CD14-positive monocyte (primary cell): Measurements from ENCODE around the gene RARRES2. TPM values are rescaled to one million over a fixed set of nuclear protein-coding genes. Genes with fewer than 3 reads are reported as not detected.

Source experiments
- DNase-seq, 3 donors: peaks; one replicate each; pipeline ENCODE4 v3.0.0-alpha.2; 2011 to 2022
- H2AFZ ChIP-seq: 2 replicates; pipeline ENCODE4 v1.6.0; 2012; ENCODE audit warnings: mild to moderate bottlenecking, low read depth, low read length, inconsistent platforms; ENCODE audit not compliant: insufficient read depth, poor library complexity, severe bottlenecking
- H3K27ac ChIP-seq, 2 donors: 1 replicate in 1 of 2; 2 replicates in 1 of 2; pipeline ENCODE4 v1.5.1; 2012 to 2013; ENCODE audit warnings: low read length in 2 of 2, control low read depth in 1 of 2, inconsistent platforms in 1 of 2, low read depth in 1 of 2, mild to moderate bottlenecking in 1 of 2
- H3K27me3 ChIP-seq, 2 donors: one replicate each; pipeline versions ENCODE4 v1.6.0 to v1.6.1; 2011 to 2013; ENCODE audit warnings: low read length in 2 of 2; ENCODE audit not compliant: control insufficient read depth in 2 of 2, insufficient read depth in 2 of 2
- H3K36me3 ChIP-seq, 2 donors: replicated peaks in 1 of 2; 1 replicate in 1 of 2; 2 replicates in 1 of 2; pipeline versions ENCODE4 v1.5.1 to v1.6.1; 2012 to 2013; ENCODE audit warnings: low read length in 2 of 2, control low read depth in 1 of 2, inconsistent platforms in 1 of 2, mild to moderate bottlenecking in 1 of 2; ENCODE audit not compliant: insufficient read depth in 2 of 2, control insufficient read depth in 1 of 2
- H3K4me1 ChIP-seq, 2 donors: 1 replicate in 1 of 2; 2 replicates in 1 of 2; pipeline versions ENCODE4 v1.5.1 to v1.6.1; 2012 to 2013; ENCODE audit warnings: low read length in 2 of 2, control low read depth in 1 of 2, inconsistent platforms in 1 of 2, mild to moderate bottlenecking in 1 of 2, moderate library complexity in 1 of 2; ENCODE audit not compliant: insufficient read depth in 2 of 2, control insufficient read depth in 1 of 2
- H3K4me2 ChIP-seq: replicated peaks from 2 replicates; pipeline ENCODE3; 2012; ENCODE audit warnings: low read length, moderate library complexity, mild to moderate bottlenecking; ENCODE audit not compliant: poor library complexity, severe bottlenecking; ENCODE audit errors: extremely low read depth
- H3K4me3 ChIP-seq, 3 experiments: fragments of 200-600 bp in 1 of 3; sonication (generic) in 1 of 3; replicated peaks in 1 of 3; 1 replicate in 2 of 3; 2 replicates in 1 of 3; pipeline ENCODE4 v1.5.1; 2011 to 2013; ENCODE audit warnings: low read length in 3 of 3, mild to moderate bottlenecking in 3 of 3, control low read depth in 2 of 3, low read depth in 2 of 3, inconsistent platforms in 1 of 3, moderate library complexity in 1 of 3
- H3K79me2 ChIP-seq: 2 replicates; pipeline ENCODE4 v1.6.0; 2012; ENCODE audit warnings: mild to moderate bottlenecking, control low read depth, inconsistent platforms, low read length, moderate library complexity; ENCODE audit not compliant: insufficient read depth
- H3K9ac ChIP-seq: 2 replicates; pipeline ENCODE4 v1.6.0; 2017; ENCODE audit warnings: low read length, mild to moderate bottlenecking; ENCODE audit not compliant: insufficient read depth, poor library complexity, severe bottlenecking
- H3K9me3 ChIP-seq, 2 donors: replicated peaks in 1 of 2; 1 replicate in 1 of 2; 2 replicates in 1 of 2; pipeline versions ENCODE4 v1.5.1 to v1.6.1; 2012 to 2013; ENCODE audit warnings: low read length in 2 of 2, control low read depth in 1 of 2; ENCODE audit not compliant: control insufficient read depth in 1 of 2, insufficient read depth in 1 of 2
- H4K20me1 ChIP-seq: 2 replicates; pipeline ENCODE4 v1.6.0; 2012; ENCODE audit warnings: mild to moderate bottlenecking, low read length, control low read depth, moderate library complexity; ENCODE audit not compliant: insufficient read depth
- H3K27ac Mint-ChIP-seq, 7 donors: one replicate each; pipeline ENCODE4 v1.8.0; 2020; ENCODE audit warnings: mild to moderate bottlenecking in 7 of 7, mixed read lengths in 7 of 7, moderate library complexity in 6 of 7, inconsistent platforms in 2 of 7
- H3K27me3 Mint-ChIP-seq, 3 donors: one replicate each; pipeline ENCODE4 v1.8.0; 2021 to 2022; ENCODE audit warnings: low read depth in 3 of 3, mild to moderate bottlenecking in 3 of 3, mixed read lengths in 3 of 3, moderate library complexity in 3 of 3, inconsistent platforms in 1 of 3
- H3K36me3 Mint-ChIP-seq, 2 donors: one replicate each; pipeline ENCODE4 v1.8.0; 2020; ENCODE audit warnings: mixed read lengths in 2 of 2, inconsistent platforms in 1 of 2, mild to moderate bottlenecking in 1 of 2
- H3K4me1 Mint-ChIP-seq: one replicate; pipeline ENCODE4 v1.8.0; 2020; ENCODE audit warnings: mild to moderate bottlenecking, mixed read lengths
- H3K4me3 Mint-ChIP-seq, 2 donors: one replicate each; pipeline ENCODE4 v1.8.0; 2020; ENCODE audit warnings: mild to moderate bottlenecking in 2 of 2, mixed read lengths in 2 of 2, moderate library complexity in 1 of 2
- H3K9me3 Mint-ChIP-seq, 7 donors: one replicate each; pipeline ENCODE4 v1.8.0; 2020 to 2022; ENCODE audit warnings: mixed read lengths in 7 of 7, mild to moderate bottlenecking in 6 of 7, moderate library complexity in 6 of 7, inconsistent platforms in 2 of 7
- WGBS: methylation state at CpG from one replicate; pipeline ENCODE4 v1.1.5; 2013; ENCODE audit warnings: missing lambda C conversion rate; ENCODE audit not compliant: insufficient coverage; 5-methylcytosine and 5-hydroxymethylcytosine counted together
- intact Hi-C, 2 donors: fragments of 100-400 bp; cut with micrococcal nuclease; formaldehyde crosslinking; loops; one replicate each; pipeline versions ENCODE4 v1.15.0 to v1.15.1; 2023
- polyA plus RNA-seq, 3 donors: library from polyadenylated mRNA; depleted of rRNA in 1 of 3; unstranded in 2 of 3; stranded (reverse) in 1 of 3; fragments of 300-500 nt in 2 of 3; fragments of >200 nt in 1 of 3; fragmentation: Illumina TruSeq in 2 of 3; gene quantifications; 1 replicate in 2 of 3; 2 replicates in 1 of 3; pipeline ENCODE4 v1.2.3, GENCODE V29; 2012 to 2021
- TF ChIP-seq, protein P1 (sequence below): fragments of 200-600 bp; IDR thresholded peaks from one replicate; pipeline ENCODE4 v1.8.0; 2022; ENCODE audit warnings: antibody characterized with exemption, mild to moderate bottlenecking

Gene RARRES2
- polyA plus RNA-seq, 3 donors: not detected

DNA sequence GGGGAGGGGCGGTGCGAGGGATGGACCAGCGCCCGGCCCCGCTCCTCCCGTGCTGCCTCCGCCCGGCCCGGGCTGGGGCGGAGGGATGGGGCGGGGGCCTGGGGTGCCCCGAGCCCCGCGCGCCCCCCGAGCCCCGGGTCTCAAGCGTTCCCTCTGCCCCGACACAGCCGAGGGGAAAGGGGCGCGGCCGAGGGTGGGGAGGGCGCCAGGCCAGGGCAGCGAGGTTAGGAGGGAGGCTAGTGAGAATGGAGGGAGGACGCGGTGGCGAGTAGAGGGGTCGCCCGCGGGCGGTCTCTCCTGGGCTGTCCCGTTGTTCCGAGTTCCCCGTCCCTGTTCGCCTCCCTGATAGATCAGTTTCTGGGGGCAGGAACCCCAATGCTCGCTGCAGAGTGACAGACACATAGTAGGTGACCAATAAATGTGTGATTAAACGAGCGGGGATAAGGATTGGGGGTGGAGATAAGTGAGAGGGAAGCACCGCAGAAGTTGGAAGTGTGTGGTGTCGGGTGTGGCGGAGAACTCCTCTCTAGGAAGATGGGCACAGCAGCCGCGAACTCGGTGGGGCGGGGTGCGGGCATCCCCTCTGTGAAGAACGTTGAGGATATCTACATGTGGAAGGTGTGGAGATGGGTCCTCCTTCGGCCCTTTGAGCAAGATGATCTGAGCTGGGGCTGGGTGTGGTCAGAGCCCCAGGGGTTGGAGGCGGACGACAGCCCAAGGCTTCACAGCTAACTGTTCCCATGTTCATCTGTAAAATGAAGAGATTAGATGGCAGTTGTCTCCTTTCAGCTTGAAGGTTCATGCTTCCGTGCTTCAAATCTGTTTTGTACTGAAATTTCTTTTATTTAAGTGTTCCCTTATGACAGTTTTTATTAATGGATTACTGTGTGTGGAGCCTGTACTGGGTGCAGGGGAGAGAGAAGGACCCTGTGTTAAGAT lies 38.3 kb upstream of the RARRES2 start:
- peaks cover 42 to 46% of the 10 kb centered on the region in 2 donors for H3K4me1 ChIP-seq
- peaks cover 44% of the 10 kb centered on the region for H3K79me2 ChIP-seq
- H3K27me3 Mint-ChIP-seq: peaks cover 0 to 1% (median 0%) of the 10 kb centered on the region in 3 donors
- peak overlapping the region; percentile 58 to 77 for H3K27ac ChIP-seq
- H3K9me3 Mint-ChIP-seq: no peaks in the 10 kb centered on the region
- DNase-seq: peak in 1 of 3 donors; percentile 32
- intact Hi-C loops: loop anchor here in 1 of 2 donors (10.0 kb wide), 1 partner anchor 705 kb away; the partner anchor contains the start of genes AGAP3, FASTK and TMUB1
- TF ChIP-seq, protein P1, sequence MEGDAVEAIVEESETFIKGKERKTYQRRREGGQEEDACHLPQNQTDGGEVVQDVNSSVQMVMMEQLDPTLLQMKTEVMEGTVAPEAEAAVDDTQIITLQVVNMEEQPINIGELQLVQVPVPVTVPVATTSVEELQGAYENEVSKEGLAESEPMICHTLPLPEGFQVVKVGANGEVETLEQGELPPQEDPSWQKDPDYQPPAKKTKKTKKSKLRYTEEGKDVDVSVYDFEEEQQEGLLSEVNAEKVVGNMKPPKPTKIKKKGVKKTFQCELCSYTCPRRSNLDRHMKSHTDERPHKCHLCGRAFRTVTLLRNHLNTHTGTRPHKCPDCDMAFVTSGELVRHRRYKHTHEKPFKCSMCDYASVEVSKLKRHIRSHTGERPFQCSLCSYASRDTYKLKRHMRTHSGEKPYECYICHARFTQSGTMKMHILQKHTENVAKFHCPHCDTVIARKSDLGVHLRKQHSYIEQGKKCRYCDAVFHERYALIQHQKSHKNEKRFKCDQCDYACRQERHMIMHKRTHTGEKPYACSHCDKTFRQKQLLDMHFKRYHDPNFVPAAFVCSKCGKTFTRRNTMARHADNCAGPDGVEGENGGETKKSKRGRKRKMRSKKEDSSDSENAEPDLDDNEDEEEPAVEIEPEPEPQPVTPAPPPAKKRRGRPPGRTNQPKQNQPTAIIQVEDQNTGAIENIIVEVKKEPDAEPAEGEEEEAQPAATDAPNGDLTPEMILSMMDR: no peak
- peaks cover 5% of the 10 kb centered on the region for H4K20me1 ChIP-seq
- peak overlapping the region; percentile 83 to 96 (median 84) for H3K4me3 ChIP-seq
- no peaks in the 10 kb centered on the region for H3K27me3 ChIP-seq
- peak overlapping the region; percentile 41 to 85 (median 79) for H3K27ac Mint-ChIP-seq
- WGBS: 3% methylated on average over 37 of the region's 52 CpGs
- H3K36me3 Mint-ChIP-seq: peaks cover 3 to 18% of the 10 kb centered on the region in 2 donors
- peak overlapping the region; percentile 84 for H3K9ac ChIP-seq
- H3K36me3 ChIP-seq: no peaks in the 10 kb centered on the region
- no peaks in the 10 kb centered on the region for H3K9me3 ChIP-seq
- peak overlapping the region; percentile 90 to 93 for H3K4me3 Mint-ChIP-seq
- H2AFZ ChIP-seq: peak overlapping the region; percentile 95
- peaks cover 52% of the 10 kb centered on the region for H3K4me1 Mint-ChIP-seq
- H3K4me2 ChIP-seq: peak overlapping the region; percentile 97

DNA sequence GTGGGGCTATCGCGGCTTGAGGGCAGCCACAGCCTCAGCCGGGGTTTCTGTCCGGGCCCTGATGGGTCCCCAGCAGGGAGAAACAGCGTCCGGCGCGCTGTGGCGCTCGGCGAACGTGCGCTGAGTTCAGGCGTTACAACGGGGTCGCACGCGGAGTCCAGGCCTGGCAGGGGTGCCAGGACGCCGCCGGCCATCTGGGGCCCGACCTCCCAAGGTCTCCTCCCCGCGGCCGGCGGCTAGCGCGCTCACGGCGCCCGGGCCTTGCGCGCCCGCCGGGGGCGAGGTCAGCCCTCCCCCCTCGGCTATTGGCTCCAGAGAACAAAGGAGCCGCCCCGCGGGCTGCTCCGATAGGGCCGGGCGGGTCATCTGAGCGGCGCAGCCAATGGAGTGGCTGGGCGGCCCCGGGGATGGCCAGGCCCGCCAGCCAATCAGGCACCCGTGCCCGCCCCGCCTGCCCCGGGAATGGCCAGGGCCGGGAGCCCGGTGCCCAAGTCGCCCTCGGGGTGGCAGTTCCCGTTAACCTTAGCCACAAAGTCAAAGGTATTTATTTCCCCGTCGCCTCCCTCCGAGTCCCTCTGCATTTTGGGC lies 37.5 kb upstream of the RARRES2 start, which contains the start of gene ZNF775:
Gene ZNF775 (plus strand): TSS at position 478 of the 588 bp plus-strand sequence. CDS start 9,141 bp downstream, outside the sequence.
- peak within 1 kb of the TSS; percentile 97 for H3K4me2 ChIP-seq
- Mint-ChIP-seq H3K4me1 (peaks cover 45% of the 10 kb centered on the region), H3K4me3 (peak within 1 kb of the TSS; percentile 90 to 93), H3K36me3 (peaks cover 10 to 26% of the 10 kb centered on the region in 2 donors), H3K27ac (peak within 1 kb of the TSS; percentile 71 to 85 (median 79)), H3K27me3 (peaks cover 0 to 1% (median 0%) of the 10 kb centered on the region in 3 donors), H3K9me3 (no peaks in the 10 kb centered on the region)
- H3K27me3 ChIP-seq: no peaks in the 10 kb centered on the region
- H3K4me3 ChIP-seq: peak within 1 kb of the TSS; percentile 83 to 96 (median 84)
- intact Hi-C loops: loop anchor here in 1 of 2 donors (1.0 to 10.0 kb wide), 2 partner anchors 9 to 706 kb away; partner anchors contain the start of genes AGAP3, FASTK and TMUB1
- peak within 1 kb of the TSS; percentile 70 to 77 for H3K27ac ChIP-seq
- peak within 1 kb of the TSS; percentile 84 for H3K9ac ChIP-seq
- TF ChIP-seq, protein P1: no peak
- H4K20me1 ChIP-seq: peaks cover 12% of the 10 kb centered on the region
- peaks cover 7% of the 10 kb centered on the region in 2 donors for H3K36me3 ChIP-seq
- H3K4me1 ChIP-seq: peaks cover 34 to 39% of the 10 kb centered on the region in 2 donors
- peaks cover 41% of the 10 kb centered on the region for H3K79me2 ChIP-seq
- peak; percentile 90 to 97 (median 91) for DNase-seq
- no peaks in the 10 kb centered on the region for H3K9me3 ChIP-seq
- H2AFZ ChIP-seq: peak within 1 kb of the TSS; percentile 95
- under 1% methylated on average over 60 of the region's 60 CpGs for WGBS
